ENCODE results near the gene RASAL2.
"Not testable (repeated sequence)": the region's sequence is repeated elsewhere in the genome, so short reads cannot be mapped to it uniquely, and the experiment has no call there.

Gene RASAL2

GRCh38 chr1:178241057-178241456 is 147.2 kb downstream of the RASAL2 start:
- Histone ChIP-seq H3K27ac (no peak overlapping the region), H3K27me3 (no peaks in the 10 kb centered on the region), H3K4me1 (ENCODE audit: control insufficient read depth in 1 of 2, insufficient read depth in 1 of 2, low read depth in 1 of 2, low read length in 1 of 2) (no peaks in the 10 kb centered on the region), H3K9me3 (no peaks in the 10 kb centered on the region), H3K4me3 (ENCODE audit: low read depth in 1 of 2, low read length in 1 of 2) (no peak overlapping the region), H3K36me3 (no peaks in the 10 kb centered on the region)
- no peak for TF ChIP-seq CTCF (IDR thresholded peaks at IDR 0.05)

GRCh38 chr1:178241837-178242236 is 147.9 kb downstream of the RASAL2 start:
- Histone ChIP-seq H3K4me3 (ENCODE audit: low read depth in 1 of 2, low read length in 1 of 2) (no peak overlapping the region), H3K27me3 (no peaks in the 10 kb centered on the region), H3K27ac (no peak overlapping the region), H3K9me3 (no peaks in the 10 kb centered on the region), H3K4me1 (ENCODE audit: control insufficient read depth in 1 of 2, insufficient read depth in 1 of 2, low read depth in 1 of 2, low read length in 1 of 2) (no peaks in the 10 kb centered on the region), H3K36me3 (no peaks in the 10 kb centered on the region)
- no peak for TF ChIP-seq CTCF (IDR thresholded peaks at IDR 0.05)

- no peak for TF ChIP-seq CTCF (IDR thresholded peaks at IDR 0.05)
- Histone ChIP-seq H3K4me3 (ENCODE audit: low read depth in 1 of 2, low read length in 1 of 2) (no peak overlapping the region), H3K4me1 (ENCODE audit: control insufficient read depth in 1 of 2, insufficient read depth in 1 of 2, low read depth in 1 of 2, low read length in 1 of 2) (no peaks in the 10 kb centered on the region), H3K27me3 (no peaks in the 10 kb centered on the region), H3K9me3 (no peaks in the 10 kb centered on the region), H3K27ac (no peak overlapping the region), H3K36me3 (no peaks in the 10 kb centered on the region)
These were observed 149.2 kb downstream of the RASAL2 start for GRCh38 chr1:178243119-178243518.

GRCh38 chr1:178243890-178244289 is 150.0 kb downstream of the RASAL2 start:
- H3K4me3 ChIP-seq (ENCODE audit: low read depth in 1 of 2, low read length in 1 of 2), result no peak overlapping the region
- no peaks in the 10 kb centered on the region for H3K9me3 ChIP-seq
- no peak overlapping the region for H3K27ac ChIP-seq
- no peaks in the 10 kb centered on the region for H3K4me1 ChIP-seq (ENCODE audit: control insufficient read depth in 1 of 2, insufficient read depth in 1 of 2, low read depth in 1 of 2, low read length in 1 of 2)
- H3K27me3 ChIP-seq, result no peaks in the 10 kb centered on the region
- no peaks in the 10 kb centered on the region for H3K36me3 ChIP-seq
- no peak for TF ChIP-seq CTCF (IDR thresholded peaks at IDR 0.05)

- H3K9me3 ChIP-seq; H3K36me3 ChIP-seq; H3K4me3 ChIP-seq (ENCODE audit: low read depth in 1 of 2, low read length in 1 of 2); H3K4me1 ChIP-seq (ENCODE audit: control insufficient read depth in 1 of 2, insufficient read depth in 1 of 2, low read depth in 1 of 2, low read length in 1 of 2); H3K27me3 ChIP-seq; H3K27ac ChIP-seq: not testable (repeated sequence)
These were observed 154.4 kb downstream of the RASAL2 start for GRCh38 chr1:178248284-178248683.

GRCh38 chr1:178253581-178253980 is 159.7 kb downstream of the RASAL2 start:
- not testable (repeated sequence) for H3K27ac ChIP-seq; H3K27me3 ChIP-seq; H3K9me3 ChIP-seq; H3K4me1 ChIP-seq (ENCODE audit: control insufficient read depth in 1 of 2, insufficient read depth in 1 of 2, low read depth in 1 of 2, low read length in 1 of 2); H3K4me3 ChIP-seq (ENCODE audit: low read depth in 1 of 2, low read length in 1 of 2); H3K36me3 ChIP-seq

- no peaks in the 10 kb centered on the region for H3K4me1 ChIP-seq (ENCODE audit: control insufficient read depth in 1 of 2, insufficient read depth in 1 of 2, low read depth in 1 of 2, low read length in 1 of 2)
- H3K36me3 ChIP-seq, result no peaks in the 10 kb centered on the region
- H3K9me3 ChIP-seq, result no peaks in the 10 kb centered on the region
- H3K4me3 ChIP-seq (ENCODE audit: low read depth in 1 of 2, low read length in 1 of 2), result no peak overlapping the region
- no peaks in the 10 kb centered on the region for H3K27me3 ChIP-seq
- H3K27ac ChIP-seq, result no peak overlapping the region
- no peak for TF ChIP-seq CTCF (IDR thresholded peaks at IDR 0.05)
These were observed 160.5 kb downstream of the RASAL2 start for GRCh38 chr1:178254433-178254832.

Data from neutrophil (primary cell).